GM18870 (cell line): ENCODE results near the gene CLCN2.

Experiments
- ATAC-seq: cut with Tn5 transposase; IDR thresholded peaks from one replicate; pipeline ENCODE4 v1.9.1; 2021; ENCODE audit warnings: moderate library complexity; ENCODE audit not compliant: unreplicated experiment

CLCN2 gene

GRCh38 chr3:184361532-184361931, at the start of gene CLCN2, which contains the start of gene POLR2H:
CLCN2 (minus strand) TSS chr3:184361605; CDS start chr3:184361479, 126 bp downstream.
POLR2H (plus strand) TSS chr3:184361710; CDS start chr3:184363493, 1,783 bp downstream.
- ATAC-seq: no peak

GRCh38 chr3:184409946-184410500, 48.6 kb upstream of the CLCN2 start:
- ATAC-seq: no peak

GRCh38 chr3:184409331-184409926, 48.0 kb upstream of the CLCN2 start:
- no peak for ATAC-seq

GRCh38 chr3:184405075-184406030, 43.9 kb upstream of the CLCN2 start:
- no peak for ATAC-seq

- ATAC-seq: no peak
These were observed 38.0 kb upstream of the CLCN2 start for GRCh38 chr3:184399410-184399809.

GRCh38 chr3:184395320-184395660, 33.9 kb upstream of the CLCN2 start:
- ATAC-seq: no peak

GRCh38 chr3:184391266-184391665, 29.9 kb upstream of the CLCN2 start:
- ATAC-seq: no peak

- ATAC-seq: no peak
These were observed 28.6 kb upstream of the CLCN2 start for GRCh38 chr3:184389935-184390528.

GRCh38 chr3:184389384-184389783, 28.0 kb upstream of the CLCN2 start:
- no peak for ATAC-seq

GRCh38 chr3:184388936-184389230, 27.5 kb upstream of the CLCN2 start:
- no peak for ATAC-seq

- no peak for ATAC-seq
These were observed 26.9 kb upstream of the CLCN2 start for GRCh38 chr3:184388164-184388935.

GRCh38 chr3:184387174-184387714, 25.8 kb upstream of the CLCN2 start:
- no peak for ATAC-seq

GRCh38 chr3:184386047-184386806, 24.8 kb upstream of the CLCN2 start:
- ATAC-seq: no peak

GRCh38 chr3:184384856-184385422, 23.5 kb upstream of the CLCN2 start:
- ATAC-seq: no peak

- ATAC-seq: no peak
These were observed 22.9 kb upstream of the CLCN2 start for GRCh38 chr3:184384342-184384741.

- ATAC-seq: no peak
These were observed 21.8 kb upstream of the CLCN2 start for GRCh38 chr3:184383033-184383740.

- no peak for ATAC-seq
These were observed 21.1 kb upstream of the CLCN2 start for GRCh38 chr3:184382326-184383032.
